ENCODE measurements around the gene CUEDC1. TPM values are rescaled to one million over a fixed set of nuclear protein-coding genes. Genes with fewer than 3 reads are reported as not detected.

The CUEDC1 gene
- total and polyA plus RNA-seq, 2 of the 13 experiments (the other 11 are each of a cell fraction or from before 2014, with no cell fraction given) = 7.4 to 12.9 TPM

DNA sequence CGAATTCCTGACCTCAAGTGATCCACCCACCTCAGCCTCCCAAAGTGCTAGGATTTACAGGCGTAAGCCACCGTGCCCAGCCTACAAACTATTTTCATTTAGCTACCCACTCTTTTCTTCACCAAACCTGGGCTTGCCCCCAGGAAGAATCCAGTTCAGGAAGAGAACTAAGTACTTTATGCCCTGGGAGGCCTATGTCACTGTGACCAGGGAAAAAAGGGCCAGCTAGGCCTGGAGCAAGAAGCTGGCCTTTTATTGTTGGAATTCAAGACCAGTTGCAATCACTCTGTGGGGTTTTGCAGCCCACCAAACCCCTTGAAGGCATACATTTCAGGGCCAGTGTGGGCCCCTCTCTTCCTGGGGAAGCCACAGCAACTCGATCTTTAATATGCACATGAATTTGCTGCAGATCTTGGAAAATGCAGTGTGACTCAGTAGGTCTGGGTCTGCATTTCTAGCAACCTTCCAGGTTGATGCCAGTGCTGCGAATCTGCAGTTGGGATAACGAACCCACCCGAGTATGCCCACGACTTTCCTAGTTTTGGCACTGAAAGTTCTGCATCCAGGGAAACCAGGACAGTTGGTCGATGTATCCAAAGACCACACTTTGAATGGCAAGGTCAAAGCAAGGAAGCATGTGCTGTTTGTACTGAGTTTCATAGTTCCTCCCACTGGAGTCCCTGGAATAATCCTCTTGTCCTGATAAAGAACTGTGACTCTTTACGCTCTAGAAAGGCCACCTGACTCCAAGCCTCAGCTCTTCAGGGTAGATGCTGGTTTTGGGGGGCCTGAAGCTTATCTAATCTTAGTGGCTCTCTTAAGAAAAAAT, 98.2 kb downstream of the CUEDC1 start (continued):
- TF ChIP-seq, protein P1, sequence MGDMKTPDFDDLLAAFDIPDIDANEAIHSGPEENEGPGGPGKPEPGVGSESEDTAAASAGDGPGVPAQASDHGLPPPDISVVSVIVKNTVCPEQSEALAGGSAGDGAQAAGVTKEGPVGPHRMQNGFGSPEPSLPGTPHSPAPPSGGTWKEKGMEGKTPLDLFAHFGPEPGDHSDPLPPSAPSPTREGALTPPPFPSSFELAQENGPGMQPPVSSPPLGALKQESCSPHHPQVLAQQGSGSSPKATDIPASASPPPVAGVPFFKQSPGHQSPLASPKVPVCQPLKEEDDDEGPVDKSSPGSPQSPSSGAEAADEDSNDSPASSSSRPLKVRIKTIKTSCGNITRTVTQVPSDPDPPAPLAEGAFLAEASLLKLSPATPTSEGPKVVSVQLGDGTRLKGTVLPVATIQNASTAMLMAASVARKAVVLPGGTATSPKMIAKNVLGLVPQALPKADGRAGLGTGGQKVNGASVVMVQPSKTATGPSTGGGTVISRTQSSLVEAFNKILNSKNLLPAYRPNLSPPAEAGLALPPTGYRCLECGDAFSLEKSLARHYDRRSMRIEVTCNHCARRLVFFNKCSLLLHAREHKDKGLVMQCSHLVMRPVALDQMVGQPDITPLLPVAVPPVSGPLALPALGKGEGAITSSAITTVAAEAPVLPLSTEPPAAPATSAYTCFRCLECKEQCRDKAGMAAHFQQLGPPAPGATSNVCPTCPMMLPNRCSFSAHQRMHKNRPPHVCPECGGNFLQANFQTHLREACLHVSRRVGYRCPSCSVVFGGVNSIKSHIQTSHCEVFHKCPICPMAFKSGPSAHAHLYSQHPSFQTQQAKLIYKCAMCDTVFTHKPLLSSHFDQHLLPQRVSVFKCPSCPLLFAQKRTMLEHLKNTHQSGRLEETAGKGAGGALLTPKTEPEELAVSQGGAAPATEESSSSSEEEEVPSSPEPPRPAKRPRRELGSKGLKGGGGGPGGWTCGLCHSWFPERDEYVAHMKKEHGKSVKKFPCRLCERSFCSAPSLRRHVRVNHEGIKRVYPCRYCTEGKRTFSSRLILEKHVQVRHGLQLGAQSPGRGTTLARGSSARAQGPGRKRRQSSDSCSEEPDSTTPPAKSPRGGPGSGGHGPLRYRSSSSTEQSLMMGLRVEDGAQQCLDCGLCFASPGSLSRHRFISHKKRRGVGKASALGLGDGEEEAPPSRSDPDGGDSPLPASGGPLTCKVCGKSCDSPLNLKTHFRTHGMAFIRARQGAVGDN (CRISPR knock-in tag; IDR thresholded peaks at IDR 0.05) = no peak; the same call in 1 of the 2 replicates
- TF ChIP-seq, protein P2, sequence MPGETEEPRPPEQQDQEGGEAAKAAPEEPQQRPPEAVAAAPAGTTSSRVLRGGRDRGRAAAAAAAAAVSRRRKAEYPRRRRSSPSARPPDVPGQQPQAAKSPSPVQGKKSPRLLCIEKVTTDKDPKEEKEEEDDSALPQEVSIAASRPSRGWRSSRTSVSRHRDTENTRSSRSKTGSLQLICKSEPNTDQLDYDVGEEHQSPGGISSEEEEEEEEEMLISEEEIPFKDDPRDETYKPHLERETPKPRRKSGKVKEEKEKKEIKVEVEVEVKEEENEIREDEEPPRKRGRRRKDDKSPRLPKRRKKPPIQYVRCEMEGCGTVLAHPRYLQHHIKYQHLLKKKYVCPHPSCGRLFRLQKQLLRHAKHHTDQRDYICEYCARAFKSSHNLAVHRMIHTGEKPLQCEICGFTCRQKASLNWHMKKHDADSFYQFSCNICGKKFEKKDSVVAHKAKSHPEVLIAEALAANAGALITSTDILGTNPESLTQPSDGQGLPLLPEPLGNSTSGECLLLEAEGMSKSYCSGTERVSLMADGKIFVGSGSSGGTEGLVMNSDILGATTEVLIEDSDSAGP (CRISPR knock-in tag; IDR thresholded peaks at IDR 0.05; ENCODE audit: borderline replicate concordance) = peak; percentile 1; the same call in 1 of the 2 replicates
- TF ChIP-seq MAZ (IDR thresholded peaks at IDR 0.05; ENCODE audit: borderline replicate concordance, low read depth, low read length) (no peak), MAZ (CRISPR knock-in tag; IDR thresholded peaks at IDR 0.05; ENCODE audit: low read depth) (no peak), PHF21A (CRISPR knock-in tag; IDR thresholded peaks at IDR 0.05) (peak; percentile 74), HDAC2 (CRISPR knock-in tag; IDR thresholded peaks at IDR 0.05) (peak; percentile 67; the same call in 1 of the 2 replicates), FOXO1 (CRISPR knock-in tag; IDR thresholded peaks at IDR 0.05) (peak; percentile 34; the same call in 1 of the 2 replicates), SP140L (CRISPR knock-in tag; IDR thresholded peaks at IDR 0.05; ENCODE audit: borderline replicate concordance) (0 out of 2 replicates have a peak, but pooled peaks have one; percentile 18), NFYB (CRISPR knock-in tag; IDR thresholded peaks at IDR 0.05) (0 out of 2 replicates have a peak, but pooled peaks have one; percentile 11), NFRKB (IDR thresholded peaks at IDR 0.05) (no peak), SOX5 (CRISPR knock-in tag; IDR thresholded peaks at IDR 0.05; ENCODE audit: borderline replicate concordance) (peak; percentile 28; the same call in 1 of the 2 replicates), SALL1 (CRISPR knock-in tag; IDR thresholded peaks at IDR 0.05) (peak; percentile 41; the same call in 1 of the 2 replicates)
- TF ChIP-seq, protein P3, sequence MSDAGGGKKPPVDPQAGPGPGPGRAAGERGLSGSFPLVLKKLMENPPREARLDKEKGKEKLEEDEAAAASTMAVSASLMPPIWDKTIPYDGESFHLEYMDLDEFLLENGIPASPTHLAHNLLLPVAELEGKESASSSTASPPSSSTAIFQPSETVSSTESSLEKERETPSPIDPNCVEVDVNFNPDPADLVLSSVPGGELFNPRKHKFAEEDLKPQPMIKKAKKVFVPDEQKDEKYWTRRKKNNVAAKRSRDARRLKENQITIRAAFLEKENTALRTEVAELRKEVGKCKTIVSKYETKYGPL (CRISPR knock-in tag; IDR thresholded peaks at IDR 0.05) = no peak
- TF ChIP-seq, protein P4, sequence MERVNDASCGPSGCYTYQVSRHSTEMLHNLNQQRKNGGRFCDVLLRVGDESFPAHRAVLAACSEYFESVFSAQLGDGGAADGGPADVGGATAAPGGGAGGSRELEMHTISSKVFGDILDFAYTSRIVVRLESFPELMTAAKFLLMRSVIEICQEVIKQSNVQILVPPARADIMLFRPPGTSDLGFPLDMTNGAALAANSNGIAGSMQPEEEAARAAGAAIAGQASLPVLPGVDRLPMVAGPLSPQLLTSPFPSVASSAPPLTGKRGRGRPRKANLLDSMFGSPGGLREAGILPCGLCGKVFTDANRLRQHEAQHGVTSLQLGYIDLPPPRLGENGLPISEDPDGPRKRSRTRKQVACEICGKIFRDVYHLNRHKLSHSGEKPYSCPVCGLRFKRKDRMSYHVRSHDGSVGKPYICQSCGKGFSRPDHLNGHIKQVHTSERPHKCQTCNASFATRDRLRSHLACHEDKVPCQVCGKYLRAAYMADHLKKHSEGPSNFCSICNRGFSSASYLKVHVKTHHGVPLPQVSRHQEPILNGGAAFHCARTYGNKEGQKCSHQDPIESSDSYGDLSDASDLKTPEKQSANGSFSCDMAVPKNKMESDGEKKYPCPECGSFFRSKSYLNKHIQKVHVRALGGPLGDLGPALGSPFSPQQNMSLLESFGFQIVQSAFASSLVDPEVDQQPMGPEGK (CRISPR knock-in tag; IDR thresholded peaks at IDR 0.05) = 0 out of 2 replicates have a peak, but pooled peaks have one; percentile 6
- TF ChIP-seq, protein P5, sequence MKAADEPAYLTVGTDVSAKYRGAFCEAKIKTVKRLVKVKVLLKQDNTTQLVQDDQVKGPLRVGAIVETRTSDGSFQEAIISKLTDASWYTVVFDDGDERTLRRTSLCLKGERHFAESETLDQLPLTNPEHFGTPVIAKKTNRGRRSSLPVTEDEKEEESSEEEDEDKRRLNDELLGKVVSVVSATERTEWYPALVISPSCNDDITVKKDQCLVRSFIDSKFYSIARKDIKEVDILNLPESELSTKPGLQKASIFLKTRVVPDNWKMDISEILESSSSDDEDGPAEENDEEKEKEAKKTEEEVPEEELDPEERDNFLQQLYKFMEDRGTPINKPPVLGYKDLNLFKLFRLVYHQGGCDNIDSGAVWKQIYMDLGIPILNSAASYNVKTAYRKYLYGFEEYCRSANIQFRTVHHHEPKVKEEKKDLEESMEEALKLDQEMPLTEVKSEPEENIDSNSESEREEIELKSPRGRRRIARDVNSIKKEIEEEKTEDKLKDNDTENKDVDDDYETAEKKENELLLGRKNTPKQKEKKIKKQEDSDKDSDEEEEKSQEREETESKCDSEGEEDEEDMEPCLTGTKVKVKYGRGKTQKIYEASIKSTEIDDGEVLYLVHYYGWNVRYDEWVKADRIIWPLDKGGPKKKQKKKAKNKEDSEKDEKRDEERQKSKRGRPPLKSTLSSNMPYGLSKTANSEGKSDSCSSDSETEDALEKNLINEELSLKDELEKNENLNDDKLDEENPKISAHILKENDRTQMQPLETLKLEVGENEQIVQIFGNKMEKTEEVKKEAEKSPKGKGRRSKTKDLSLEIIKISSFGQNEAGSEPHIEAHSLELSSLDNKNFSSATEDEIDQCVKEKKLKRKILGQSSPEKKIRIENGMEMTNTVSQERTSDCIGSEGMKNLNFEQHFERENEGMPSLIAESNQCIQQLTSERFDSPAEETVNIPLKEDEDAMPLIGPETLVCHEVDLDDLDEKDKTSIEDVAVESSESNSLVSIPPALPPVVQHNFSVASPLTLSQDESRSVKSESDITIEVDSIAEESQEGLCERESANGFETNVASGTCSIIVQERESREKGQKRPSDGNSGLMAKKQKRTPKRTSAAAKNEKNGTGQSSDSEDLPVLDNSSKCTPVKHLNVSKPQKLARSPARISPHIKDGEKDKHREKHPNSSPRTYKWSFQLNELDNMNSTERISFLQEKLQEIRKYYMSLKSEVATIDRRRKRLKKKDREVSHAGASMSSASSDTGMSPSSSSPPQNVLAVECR (CRISPR knock-in tag; IDR thresholded peaks at IDR 0.05; ENCODE audit: borderline replicate concordance) = peak; percentile 44; the same call in 1 of the 2 replicates

Data from HepG2 (cell line).